C4-2B (cell line): Measurements from ENCODE around the gene MAP4K5.
A peak's percentile ranks its signal among the peaks of the same experiment; 100 is the strongest.
"Not testable (repeated sequence)": the region's sequence is repeated elsewhere in the genome, so short reads cannot be mapped to it uniquely, and the experiment has no call there.

ENCODE experiments used
- H3K27ac ChIP-seq: fragments of 450-650 bp; 2 replicates; pipeline ENCODE4 v1.5.1; 2017
- CTCF ChIP-seq: fragments of 450-650 bp; conservative IDR thresholded peaks from 2 replicates; pipeline ENCODE4 v1.5.1; 2017; ENCODE audit warnings: mild to moderate bottlenecking
- ZFX ChIP-seq: fragments of 450-650 bp; IDR thresholded peaks from 2 replicates; pipeline ENCODE4 v1.6.1; 2017

The MAP4K5 gene

GRCh38 chr14:50542941-50543418, 10.6 kb upstream of the MAP4K5 start:
- no peak overlapping the region for H3K27ac ChIP-seq
- TF ChIP-seq ZFX (no peak), CTCF (peak; percentile 77)

GRCh38 chr14:50541159-50541567, 8.8 kb upstream of the MAP4K5 start:
- no peak for TF ChIP-seq ZFX
- no peak overlapping the region for H3K27ac ChIP-seq

DNA sequence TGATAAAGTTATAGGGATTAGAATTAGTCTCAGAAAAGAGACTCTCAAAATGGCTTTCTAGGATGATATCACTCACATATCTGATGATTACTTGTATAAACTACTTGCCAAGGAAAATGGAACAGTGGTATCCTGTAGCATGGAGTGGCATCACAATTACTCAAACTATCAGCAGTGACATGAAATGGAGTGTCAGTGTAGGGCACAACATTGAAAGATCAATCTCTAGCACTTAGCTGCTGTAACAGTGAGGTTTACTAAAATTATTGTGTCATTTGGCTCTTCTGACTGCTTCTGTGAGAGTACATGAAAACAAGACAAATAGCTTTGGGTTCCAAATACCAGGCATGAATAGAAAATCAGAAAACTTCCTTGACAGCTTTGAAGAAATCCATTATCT, 6.7 kb upstream of the MAP4K5 start:
- TF ChIP-seq ZFX (no peak), CTCF (no peak)
- no peak overlapping the region for H3K27ac ChIP-seq

DNA sequence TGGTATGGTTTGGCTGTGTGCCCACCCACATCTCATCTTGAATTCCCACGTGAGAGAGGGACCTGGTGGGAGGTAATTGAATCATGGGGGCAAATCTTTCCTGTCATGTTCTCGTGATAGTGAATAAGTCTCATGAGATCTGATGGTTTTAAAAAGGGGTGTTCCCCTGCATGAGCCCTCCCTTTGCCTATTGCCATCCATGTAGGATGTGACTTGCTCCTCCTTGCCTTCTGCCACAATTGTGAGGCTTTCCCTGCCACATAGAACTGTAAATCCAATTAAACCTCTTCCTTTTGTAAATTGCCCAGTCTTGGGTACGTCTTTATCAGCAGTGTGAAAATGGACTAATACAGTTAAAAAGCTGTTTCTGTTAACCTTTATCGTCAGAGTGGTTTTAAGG, 5.7 kb upstream of the MAP4K5 start:
- not testable (repeated sequence) for H3K27ac ChIP-seq

- TF ChIP-seq ZFX (no peak), CTCF (no peak)
- no peak overlapping the region for H3K27ac ChIP-seq
These were observed 2.6 kb upstream of the MAP4K5 start for GRCh38 chr14:50534997-50535396.

GRCh38 chr14:50534416-50534815, 2.0 kb upstream of the MAP4K5 start:
- TF ChIP-seq ZFX (no peak), CTCF (no peak)

GRCh38 chr14:50533806-50534205, 1.4 kb upstream of the MAP4K5 start:
- TF ChIP-seq ZFX (no peak), CTCF (no peak)
- no peak overlapping the region for H3K27ac ChIP-seq

More at GRCh38 chr14:50534416-50534815, 2.0 kb upstream of the MAP4K5 start:
- no peak overlapping the region for H3K27ac ChIP-seq

- no peak for TF ChIP-seq CTCF
- no peak for TF ChIP-seq ZFX
- peak overlapping the region; percentile 87 for H3K27ac ChIP-seq
These were observed 904 bp upstream of the MAP4K5 start for GRCh38 chr14:50533241-50533705.
